GM12878 (cell line): Measurements from ENCODE around the gene ADAP1. TPM values are rescaled to one million over a fixed set of nuclear protein-coding genes. Genes with fewer than 3 reads are reported as not detected.

Experiments used
- ATAC-seq: fragments of 200-7000 bp; cut with Tn5 transposase; 3 replicates; pipeline ENCODE4 v1.9.1; 2020; ENCODE audit warnings: mild to moderate bottlenecking, moderate library complexity
- BruUV-seq: library from RNA; stranded (reverse); fragments of 400-500 nt; replicated peaks from 2 replicates; lab custom pipeline; 2021; lab: Mats Ljungman, UMichigan
- CTCF ChIA-PET: fragments of 300-600 bp; sonication (Branson Sonifier 250); formaldehyde crosslinking; extraction: SDS; loops from one replicate; lab custom pipeline; 2021; ENCODE audit warnings: inconsistent platforms; lab: Yijun Ruan, JAX
- POLR2A ChIA-PET: fragments of 350-600 bp; formaldehyde crosslinking; extraction: SDS; loops from one replicate; lab custom pipeline; 2021; ENCODE audit warnings: inconsistent platforms; lab: Charles Lee
- RAD21 ChIA-PET: fragments of 300-600 bp; sonication (Branson Sonifier 250); formaldehyde crosslinking; loops from one replicate; lab custom pipeline; 2023; ENCODE audit warnings: antibody characterized with exemption; ENCODE audit not compliant: unreplicated experiment; lab: Charles Lee
- SMC1A ChIA-PET: fragments of 300-600 bp; sonication (Branson Sonifier 250); formaldehyde crosslinking; loops from one replicate; lab custom pipeline; 2023; ENCODE audit not compliant: unreplicated experiment, uncharacterized antibody; lab: Charles Lee
- DNase-seq: peaks from one replicate; pipeline ENCODE4 v3.0.0-alpha.2; 2011; ENCODE audit warnings: low read depth, low spot score
- FAIRE-seq: peaks from 3 replicates; lab custom pipeline; 2011; peaks lifted over from hg19 to GRCh38; lab: Jason Lieb, UNC
- H2AFZ ChIP-seq: 2 replicates; pipeline ENCODE4 v1.6.0; 2011; ENCODE audit warnings: low read depth, low read length, control low read depth; ENCODE audit not compliant: control insufficient read depth
- H3K27ac ChIP-seq: 2 replicates; pipeline ENCODE4 v1.5.1; 2011; ENCODE audit warnings: control low read depth; ENCODE audit not compliant: control insufficient read depth, insufficient read depth
- H3K27me3 ChIP-seq, 2 experiments: replicated peaks in 1 of 2; 2 replicates each; pipeline versions ENCODE4 v1.6.0 to v1.6.1; 2011; ENCODE audit warnings: low read length in 1 of 2; ENCODE audit not compliant: control insufficient read depth in 2 of 2, insufficient read depth in 2 of 2
- H3K36me3 ChIP-seq, 2 experiments: 2 replicates each; pipeline ENCODE4 v1.5.1; 2011; ENCODE audit warnings: low read length in 1 of 2; ENCODE audit not compliant: control insufficient read depth in 2 of 2, insufficient read depth in 2 of 2
- H3K4me1 ChIP-seq: 2 replicates; pipeline ENCODE4 v1.6.1; 2011; ENCODE audit warnings: mild to moderate bottlenecking, low read length, moderate library complexity, mixed read lengths; ENCODE audit not compliant: control insufficient read depth, insufficient read depth
- H3K4me2 ChIP-seq: 2 replicates; pipeline ENCODE4 v1.6.0; 2011; ENCODE audit warnings: control low read depth; ENCODE audit not compliant: control insufficient read depth, insufficient read depth
- H3K4me3 ChIP-seq: fragments of 200-600 bp; sonication (generic); 2 replicates; pipeline ENCODE4 v1.5.1; 2016
- H3K79me2 ChIP-seq: 2 replicates; pipeline ENCODE4 v1.6.0; 2011; ENCODE audit warnings: low read length; ENCODE audit not compliant: control insufficient read depth, insufficient read depth
- H3K9ac ChIP-seq: 2 replicates; pipeline ENCODE4 v1.8.0; 2011; ENCODE audit warnings: low read length, control low read depth, mixed read lengths; ENCODE audit not compliant: control insufficient read depth, insufficient read depth
- H3K9me3 ChIP-seq: replicated peaks from 3 replicates; pipeline ENCODE4 v1.5.1; 2011; ENCODE audit warnings: mild to moderate bottlenecking, low read length; ENCODE audit not compliant: control insufficient read depth, insufficient read depth
- H4K20me1 ChIP-seq: 2 replicates; pipeline ENCODE4 v1.6.0; 2011; ENCODE audit not compliant: control insufficient read depth, insufficient read depth
- CUX1 ChIP-seq: IDR thresholded peaks from 2 replicates; pipeline ENCODE4 v1.6.1; 2012; ENCODE audit warnings: improper control_type of control experiment, low read depth, low read length; ENCODE audit not compliant: insufficient replicate concordance
- E2F4 ChIP-seq: IDR thresholded peaks from 2 replicates; pipeline ENCODE4 v1.6.1; 2012; ENCODE audit warnings: low read depth, low read length, improper control_type of control experiment
- ETV6 ChIP-seq, 2 experiments: fragments of 450-650 bp in 1 of 2; IDR thresholded peaks in 1 of 2; conservative IDR thresholded peaks in 1 of 2; 2 replicates each; pipeline ENCODE4 v1.6.1; 2014; ENCODE audit warnings: antibody characterized with exemption in 1 of 2, borderline replicate concordance in 1 of 2, low read depth in 1 of 2, mild to moderate bottlenecking in 1 of 2, moderate library complexity in 1 of 2
- EZH2 ChIP-seq: IDR thresholded peaks from 2 replicates; pipeline ENCODE4 v1.6.1; 2012; ENCODE audit warnings: low read depth, mild to moderate bottlenecking, control low read depth, inconsistent platforms, low read length, borderline replicate concordance; ENCODE audit not compliant: control insufficient read depth
- LARP7 ChIP-seq: fragments of 450-650 bp; IDR thresholded peaks from 2 replicates; pipeline ENCODE4 v1.6.1; 2017; ENCODE audit warnings: mild to moderate bottlenecking
- NFIC ChIP-seq: IDR thresholded peaks from 2 replicates; pipeline ENCODE4 v1.6.1; 2012; ENCODE audit warnings: low read depth, mild to moderate bottlenecking, inconsistent platforms, low read length, moderate library complexity
- SMARCA5 ChIP-seq: fragments of 450-650 bp; IDR thresholded peaks from 2 replicates; pipeline ENCODE4 v1.6.1; 2017; ENCODE audit warnings: mild to moderate bottlenecking
- TCF7 ChIP-seq: IDR thresholded peaks from 2 replicates; pipeline ENCODE4 v1.6.1; 2014; ENCODE audit warnings: antibody characterized with exemption, borderline replicate concordance
- WGBS: methylation state at CpG from one replicate; pipeline ENCODE4 v1.1.6; 2016; ENCODE audit warnings: low lambda C conversion rate; ENCODE audit not compliant: insufficient replicate concordance, insufficient coverage; ENCODE audit errors: missing lambda C conversion rate; 5-methylcytosine and 5-hydroxymethylcytosine counted together
- in situ Hi-C: fragments of 300-500 bp; cut with MboI; formaldehyde crosslinking; loops from 9 replicates; pipeline ENCODE4 v1.14.3; 2018; ENCODE audit warnings: mixed read lengths
- intact Hi-C: fragments of 100-400 bp; cut with micrococcal nuclease; formaldehyde crosslinking; loops from one replicate; pipeline ENCODE4 v1.14.2; 2022; ENCODE audit not compliant: unreplicated experiment
- polyA plus RNA-seq, 11 experiments: library from polyadenylated mRNA; depleted of rRNA in 4 of 11; unstranded in 6 of 11; stranded (reverse) in 5 of 11; fragments of >200 nt; fragmentation: Nextera tagmentation in 4 of 11; fragmentation: Illumina TruSeq in 1 of 11; extraction: Ambion mirVana in 4 of 11; extraction: Trizol in 1 of 11; gene quantifications; 1 replicate in 1 of 11; 2 replicates in 10 of 11; pipeline versions ENCODE4 v1.2.1 to v1.2.3, GENCODE V29; 2011 to 2016; ENCODE audit warnings: inconsistent platforms in 2 of 11, missing spikeins in 2 of 11, low read depth in 1 of 11
- total RNA-seq, 4 experiments: library from RNA; depleted of rRNA in 3 of 4; stranded (reverse); fragments of >200 nt in 3 of 4; fragmentation: Illumina TruSeq in 1 of 4; extraction: Trizol in 1 of 4; gene quantifications; 2 replicates each; pipeline versions ENCODE4 v1.2.1 to v1.2.3, GENCODE V29; 2013 to 2021
- TF ChIP-seq, protein P1 (sequence below): fragments of 450-650 bp; IDR thresholded peaks from 2 replicates; pipeline ENCODE4 v1.6.1; 2017; ENCODE audit warnings: mild to moderate bottlenecking
- TF ChIP-seq, protein P2 (sequence below): fragments of 450-650 bp; formaldehyde crosslinking; IDR thresholded peaks from 2 replicates; pipeline ENCODE4 v1.4.0; 2020; ENCODE audit warnings: mild to moderate bottlenecking, moderate library complexity

ADAP1 gene
- total and polyA plus RNA-seq, 10 of the 15 experiments (the other 5 are each of a cell fraction or from before 2014, with no cell fraction given) = 0.22 to 44.2 (median 22.0) TPM; not detected in 1

- H4K20me1 ChIP-seq = no peaks in the 10 kb centered on the region
- no peak overlapping the region for H3K4me2 ChIP-seq
- TF ChIP-seq ETV6 (conservative IDR thresholded peaks at IDR 0.05 in 1 of 2, IDR thresholded peaks at IDR 0.05 in 1 of 2; ENCODE audit: borderline replicate concordance in 1 of 2, low read depth in 1 of 2) (no peak), SMARCA5 (no peak), TCF7 (no peak), NFIC (no peak), E2F4 (no peak), CUX1 (no peak), EZH2 (no peak), LARP7 (no peak)
- TF ChIP-seq, protein P1, sequence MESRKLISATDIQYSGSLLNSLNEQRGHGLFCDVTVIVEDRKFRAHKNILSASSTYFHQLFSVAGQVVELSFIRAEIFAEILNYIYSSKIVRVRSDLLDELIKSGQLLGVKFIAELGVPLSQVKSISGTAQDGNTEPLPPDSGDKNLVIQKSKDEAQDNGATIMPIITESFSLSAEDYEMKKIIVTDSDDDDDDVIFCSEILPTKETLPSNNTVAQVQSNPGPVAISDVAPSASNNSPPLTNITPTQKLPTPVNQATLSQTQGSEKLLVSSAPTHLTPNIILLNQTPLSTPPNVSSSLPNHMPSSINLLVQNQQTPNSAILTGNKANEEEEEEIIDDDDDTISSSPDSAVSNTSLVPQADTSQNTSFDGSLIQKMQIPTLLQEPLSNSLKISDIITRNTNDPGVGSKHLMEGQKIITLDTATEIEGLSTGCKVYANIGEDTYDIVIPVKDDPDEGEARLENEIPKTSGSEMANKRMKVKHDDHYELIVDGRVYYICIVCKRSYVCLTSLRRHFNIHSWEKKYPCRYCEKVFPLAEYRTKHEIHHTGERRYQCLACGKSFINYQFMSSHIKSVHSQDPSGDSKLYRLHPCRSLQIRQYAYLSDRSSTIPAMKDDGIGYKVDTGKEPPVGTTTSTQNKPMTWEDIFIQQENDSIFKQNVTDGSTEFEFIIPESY = no peak
- TF ChIP-seq, protein P2, sequence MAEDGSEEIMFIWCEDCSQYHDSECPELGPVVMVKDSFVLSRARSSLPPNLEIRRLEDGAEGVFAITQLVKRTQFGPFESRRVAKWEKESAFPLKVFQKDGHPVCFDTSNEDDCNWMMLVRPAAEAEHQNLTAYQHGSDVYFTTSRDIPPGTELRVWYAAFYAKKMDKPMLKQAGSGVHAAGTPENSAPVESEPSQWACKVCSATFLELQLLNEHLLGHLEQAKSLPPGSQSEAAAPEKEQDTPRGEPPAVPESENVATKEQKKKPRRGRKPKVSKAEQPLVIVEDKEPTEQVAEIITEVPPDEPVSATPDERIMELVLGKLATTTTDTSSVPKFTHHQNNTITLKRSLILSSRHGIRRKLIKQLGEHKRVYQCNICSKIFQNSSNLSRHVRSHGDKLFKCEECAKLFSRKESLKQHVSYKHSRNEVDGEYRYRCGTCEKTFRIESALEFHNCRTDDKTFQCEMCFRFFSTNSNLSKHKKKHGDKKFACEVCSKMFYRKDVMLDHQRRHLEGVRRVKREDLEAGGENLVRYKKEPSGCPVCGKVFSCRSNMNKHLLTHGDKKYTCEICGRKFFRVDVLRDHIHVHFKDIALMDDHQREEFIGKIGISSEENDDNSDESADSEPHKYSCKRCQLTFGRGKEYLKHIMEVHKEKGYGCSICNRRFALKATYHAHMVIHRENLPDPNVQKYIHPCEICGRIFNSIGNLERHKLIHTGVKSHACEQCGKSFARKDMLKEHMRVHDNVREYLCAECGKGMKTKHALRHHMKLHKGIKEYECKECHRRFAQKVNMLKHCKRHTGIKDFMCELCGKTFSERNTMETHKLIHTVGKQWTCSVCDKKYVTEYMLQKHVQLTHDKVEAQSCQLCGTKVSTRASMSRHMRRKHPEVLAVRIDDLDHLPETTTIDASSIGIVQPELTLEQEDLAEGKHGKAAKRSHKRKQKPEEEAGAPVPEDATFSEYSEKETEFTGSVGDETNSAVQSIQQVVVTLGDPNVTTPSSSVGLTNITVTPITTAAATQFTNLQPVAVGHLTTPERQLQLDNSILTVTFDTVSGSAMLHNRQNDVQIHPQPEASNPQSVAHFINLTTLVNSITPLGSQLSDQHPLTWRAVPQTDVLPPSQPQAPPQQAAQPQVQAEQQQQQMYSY (CRISPR knock-in tag) = no peak
- TF ChIP-seq, all 136 proteins: peak for 0
- H3K36me3 ChIP-seq = peaks cover 0 to 6% of the 10 kb centered on the region in 2 experiments; a peak in 3 of 4 replicates
- H3K4me3 ChIP-seq = no peak overlapping the region
- no TSS peak for BruUV-seq
- DNase-seq (no peak), ATAC-seq (no peak), FAIRE-seq (no peak)
- ChIA-PET SMC1A (interaction anchor here (1.4 kb wide), 1 partner anchor 32 kb away, joined by 3 read pairs; no protein-coding TSS in a partner anchor), CTCF (no interaction called here), POLR2A (no interaction called here), RAD21 (interaction anchor here (1.0 kb wide), 1 partner anchor 9 kb away, joined by 3 read pairs; no protein-coding TSS in a partner anchor)
- 91% methylated on average over 12 of the region's 13 CpGs for WGBS
- peaks cover 26% of the 10 kb centered on the region for H3K4me1 ChIP-seq
- no peak overlapping the region for H3K27ac ChIP-seq
- no peak overlapping the region for H3K9ac ChIP-seq
- in situ Hi-C loops = no loop called here
- no peak overlapping the region for H2AFZ ChIP-seq
- H3K9me3 ChIP-seq = no peaks in the 10 kb centered on the region
- intact Hi-C loops = no loop called here
- peaks cover 9% of the 10 kb centered on the region for H3K79me2 ChIP-seq
- H3K27me3 ChIP-seq = no peaks in the 10 kb centered on the region
Observed at GRCh38 chr7:919114-919442, 35.4 kb downstream of the ADAP1 start.
